GM19023 (cell line): ENCODE data around the gene OR5L2.
"Not testable (repeated sequence)": the region's sequence is repeated elsewhere in the genome, so short reads cannot be mapped to it uniquely, and the experiment has no call there.

ENCODE experiments used
- ATAC-seq: cut with Tn5 transposase; IDR thresholded peaks from one replicate; pipeline ENCODE4 v1.9.1; 2021; ENCODE audit warnings: mild to moderate bottlenecking, moderate library complexity; ENCODE audit not compliant: unreplicated experiment

OR5L2 gene

GRCh38 chr11:55826919-55827318 lies at the start of gene OR5L2:
OR5L2 (plus strand) TSS chr11:55827219; CDS start chr11:55827219, 0 bp downstream.
- ATAC-seq: no peak

GRCh38 chr11:55791606-55792005 lies 35.4 kb upstream of the OR5L2 start:
- no peak for ATAC-seq

- no peak for ATAC-seq
Observed at GRCh38 chr11:55793321-55793720, 33.7 kb upstream of the OR5L2 start.

GRCh38 chr11:55795256-55795655 lies 31.8 kb upstream of the OR5L2 start, which contains the start of gene OR5D14:
OR5D14 (plus strand) TSS chr11:55795556; CDS start chr11:55795556, 0 bp downstream.
- ATAC-seq: no peak

GRCh38 chr11:55806248-55806647 lies 20.8 kb upstream of the OR5L2 start:
- ATAC-seq: no peak

GRCh38 chr11:55811067-55811466 lies 16.0 kb upstream of the OR5L2 start, which contains the start of gene OR5L1:
OR5L1 (plus strand) TSS chr11:55811367; CDS start chr11:55811467, 100 bp downstream.
- ATAC-seq: no peak

GRCh38 chr11:55819330-55819729 lies 7.7 kb upstream of the OR5L2 start, which contains the start of gene OR5D18:
OR5D18 (plus strand) TSS chr11:55819630; CDS start chr11:55819630, 0 bp downstream.
- no peak for ATAC-seq

GRCh38 chr11:55838452-55838851 lies 11.4 kb downstream of the OR5L2 start, which contains the start of gene OR5D16:
OR5D16 (plus strand) TSS chr11:55838752; CDS start chr11:55838752, 0 bp downstream.
- ATAC-seq: no peak

GRCh38 chr11:55847453-55847852 lies 20.4 kb downstream of the OR5L2 start:
- no peak for ATAC-seq

- no peak for ATAC-seq
Observed at GRCh38 chr11:55849037-55849436, 22.0 kb downstream of the OR5L2 start.

- no peak for ATAC-seq
Observed at GRCh38 chr11:55852141-55852540, 25.1 kb downstream of the OR5L2 start.

- no peak for ATAC-seq
Observed at GRCh38 chr11:55854704-55855103, 27.7 kb downstream of the OR5L2 start.

GRCh38 chr11:55867354-55867753 lies 40.3 kb downstream of the OR5L2 start:
- not testable (repeated sequence) for ATAC-seq

GRCh38 chr11:55872731-55873130 lies 45.7 kb downstream of the OR5L2 start:
- ATAC-seq: not testable (repeated sequence)

- not testable (repeated sequence) for ATAC-seq
Observed at GRCh38 chr11:55873146-55873545, 46.1 kb downstream of the OR5L2 start.
